HepG2 (cell line): ENCODE measurements around the gene IRF2. TPM values are rescaled to one million over a fixed set of nuclear protein-coding genes. Genes with fewer than 3 reads are reported as not detected.
A peak's percentile ranks its signal among the peaks of the same experiment; 100 is the strongest.

Source experiments
- ARNT2 ChIP-seq: sonication (generic); formaldehyde crosslinking; IDR thresholded peaks from 2 replicates; pipeline ENCODE4 v1.8.0; 2022; ENCODE audit warnings: mild to moderate bottlenecking, low read depth, missing genetic modification reagents, moderate library complexity
- ELF3 ChIP-seq: IDR thresholded peaks from 2 replicates; pipeline ENCODE4 v1.6.1; 2016; ENCODE audit warnings: missing genetic modification reagents, missing compliant biosample characterization
- FOXA1 ChIP-seq, 2 experiments: fragments of 450-650 bp in 1 of 2; sonication (generic) in 1 of 2; formaldehyde crosslinking in 1 of 2; IDR thresholded peaks; 2 replicates each; pipeline versions ENCODE4 v1.4.0 to v1.6.1; 2016 to 2020; ENCODE audit warnings: missing genetic modification reagents in 1 of 2
- TBX3 ChIP-seq: fragments of 450-650 bp; IDR thresholded peaks from 2 replicates; pipeline ENCODE4 v1.6.1; 2017; ENCODE audit warnings: antibody characterized with exemption, mild to moderate bottlenecking, inconsistent platforms, borderline replicate concordance
- ZBTB21 ChIP-seq: sonication (generic); formaldehyde crosslinking; IDR thresholded peaks from 2 replicates; pipeline ENCODE4 v1.4.0; 2020; ENCODE audit warnings: missing genetic modification reagents
- ZNF431 ChIP-seq: sonication (generic); formaldehyde crosslinking; IDR thresholded peaks from 2 replicates; pipeline ENCODE4 v1.9.0; 2022; ENCODE audit warnings: missing genetic modification reagents, low read depth, mild to moderate bottlenecking, borderline replicate concordance
- ZNF556 ChIP-seq: sonication (generic); formaldehyde crosslinking; IDR thresholded peaks from 2 replicates; pipeline ENCODE4 v1.4.0; 2020; ENCODE audit warnings: mild to moderate bottlenecking, missing genetic modification reagents, borderline replicate concordance
- polyA plus RNA-seq, 8 experiments: library from polyadenylated mRNA; depleted of rRNA in 3 of 8; stranded (reverse) in 7 of 8; unstranded in 1 of 8; fragments of >200 nt; fragmentation: Illumina TruSeq in 4 of 8; extraction: Trizol in 4 of 8; gene quantifications; 2 replicates each; pipeline versions ENCODE4 v1.2.1 to v1.2.3, GENCODE V29; 2011 to 2016; ENCODE audit warnings: low read depth in 4 of 8, missing spikeins in 1 of 8, mixed read lengths in 1 of 8; ENCODE audit not compliant: insufficient read depth in 1 of 8
- total RNA-seq, 5 experiments: library from RNA; depleted of rRNA; stranded (reverse); fragments of >200 nt; fragmentation: Illumina TruSeq; extraction: Trizol; gene quantifications; 2 replicates each; pipeline ENCODE4 v1.2.3, GENCODE V29; 2016; ENCODE audit warnings: low read depth in 1 of 5
- TF ChIP-seq, protein P1 (sequence below), 2 experiments: fragments of 450-650 bp in 1 of 2; sonication (generic) in 1 of 2; formaldehyde crosslinking in 1 of 2; IDR thresholded peaks; 2 replicates each; pipeline versions ENCODE4 v1.6.1 to v1.8.0; 2016 to 2022; ENCODE audit warnings: antibody characterized with exemption in 1 of 2, mild to moderate bottlenecking in 1 of 2, missing genetic modification reagents in 1 of 2
- TF ChIP-seq, protein P2 (sequence below): sonication (generic); formaldehyde crosslinking; IDR thresholded peaks from 2 replicates; pipeline ENCODE4 v1.8.1; 2023; ENCODE audit warnings: mild to moderate bottlenecking, inconsistent platforms, moderate library complexity, missing genetic modification reagents, borderline replicate concordance
- TF ChIP-seq, protein P3 (sequence below): sonication (generic); formaldehyde crosslinking; IDR thresholded peaks from 2 replicates; pipeline ENCODE4 v1.4.0; 2020; ENCODE audit warnings: missing genetic modification reagents, low read depth, mild to moderate bottlenecking, borderline replicate concordance
- TF ChIP-seq, protein P4 (sequence below): sonication (generic); formaldehyde crosslinking; IDR thresholded peaks from 2 replicates; pipeline ENCODE4 v1.4.0; 2020; ENCODE audit warnings: missing genetic modification reagents
- TF ChIP-seq, protein P5 (sequence below): sonication (generic); formaldehyde crosslinking; IDR thresholded peaks from 2 replicates; pipeline ENCODE4 v1.4.0; 2020; ENCODE audit warnings: missing genetic modification reagents

IRF2 gene
- total and polyA plus RNA-seq, 2 of the 13 experiments (the other 11 are each of a cell fraction or from before 2014, with no cell fraction given) = 15.5 to 28.8 TPM

DNA sequence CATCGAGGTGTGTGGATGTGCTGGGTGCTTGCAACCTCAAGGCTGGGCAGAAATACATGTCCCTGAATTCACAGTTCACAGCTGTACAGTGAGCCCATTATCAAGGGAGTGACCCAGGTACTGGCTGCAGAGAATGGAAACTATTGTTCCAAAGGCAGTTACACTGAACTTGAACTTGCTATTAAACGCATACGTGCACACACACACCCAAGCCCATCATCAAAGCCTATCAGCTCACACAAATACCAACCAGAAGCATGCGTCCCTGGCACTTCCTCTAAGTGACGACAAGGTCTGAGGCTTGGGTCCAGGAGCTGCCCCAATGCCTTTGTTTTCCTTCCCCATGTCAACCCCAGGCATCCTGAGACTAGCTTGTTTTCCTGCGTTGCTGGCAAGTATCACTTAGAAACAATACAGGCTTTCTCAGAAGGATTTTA, 88.6 kb downstream of the IRF2 start (continued):
- TF ChIP-seq, protein P1, sequence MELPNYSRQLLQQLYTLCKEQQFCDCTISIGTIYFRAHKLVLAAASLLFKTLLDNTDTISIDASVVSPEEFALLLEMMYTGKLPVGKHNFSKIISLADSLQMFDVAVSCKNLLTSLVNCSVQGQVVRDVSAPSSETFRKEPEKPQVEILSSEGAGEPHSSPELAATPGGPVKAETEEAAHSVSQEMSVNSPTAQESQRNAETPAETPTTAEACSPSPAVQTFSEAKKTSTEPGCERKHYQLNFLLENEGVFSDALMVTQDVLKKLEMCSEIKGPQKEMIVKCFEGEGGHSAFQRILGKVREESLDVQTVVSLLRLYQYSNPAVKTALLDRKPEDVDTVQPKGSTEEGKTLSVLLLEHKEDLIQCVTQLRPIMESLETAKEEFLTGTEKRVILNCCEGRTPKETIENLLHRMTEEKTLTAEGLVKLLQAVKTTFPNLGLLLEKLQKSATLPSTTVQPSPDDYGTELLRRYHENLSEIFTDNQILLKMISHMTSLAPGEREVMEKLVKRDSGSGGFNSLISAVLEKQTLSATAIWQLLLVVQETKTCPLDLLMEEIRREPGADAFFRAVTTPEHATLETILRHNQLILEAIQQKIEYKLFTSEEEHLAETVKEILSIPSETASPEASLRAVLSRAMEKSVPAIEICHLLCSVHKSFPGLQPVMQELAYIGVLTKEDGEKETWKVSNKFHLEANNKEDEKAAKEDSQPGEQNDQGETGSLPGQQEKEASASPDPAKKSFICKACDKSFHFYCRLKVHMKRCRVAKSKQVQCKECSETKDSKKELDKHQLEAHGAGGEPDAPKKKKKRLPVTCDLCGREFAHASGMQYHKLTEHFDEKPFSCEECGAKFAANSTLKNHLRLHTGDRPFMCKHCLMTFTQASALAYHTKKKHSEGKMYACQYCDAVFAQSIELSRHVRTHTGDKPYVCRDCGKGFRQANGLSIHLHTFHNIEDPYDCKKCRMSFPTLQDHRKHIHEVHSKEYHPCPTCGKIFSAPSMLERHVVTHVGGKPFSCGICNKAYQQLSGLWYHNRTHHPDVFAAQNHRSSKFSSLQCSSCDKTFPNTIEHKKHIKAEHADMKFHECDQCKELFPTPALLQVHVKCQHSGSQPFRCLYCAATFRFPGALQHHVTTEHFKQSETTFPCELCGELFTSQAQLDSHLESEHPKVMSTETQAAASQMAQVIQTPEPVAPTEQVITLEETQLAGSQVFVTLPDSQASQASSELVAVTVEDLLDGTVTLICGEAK (IDR thresholded peaks at IDR 0.05) = no peak
- TF ChIP-seq, protein P1 (CRISPR knock-in tag; IDR thresholded peaks at IDR 0.05) = 0 out of 2 replicates have a peak, but pooled peaks have one; percentile 45
- TF ChIP-seq, protein P2, sequence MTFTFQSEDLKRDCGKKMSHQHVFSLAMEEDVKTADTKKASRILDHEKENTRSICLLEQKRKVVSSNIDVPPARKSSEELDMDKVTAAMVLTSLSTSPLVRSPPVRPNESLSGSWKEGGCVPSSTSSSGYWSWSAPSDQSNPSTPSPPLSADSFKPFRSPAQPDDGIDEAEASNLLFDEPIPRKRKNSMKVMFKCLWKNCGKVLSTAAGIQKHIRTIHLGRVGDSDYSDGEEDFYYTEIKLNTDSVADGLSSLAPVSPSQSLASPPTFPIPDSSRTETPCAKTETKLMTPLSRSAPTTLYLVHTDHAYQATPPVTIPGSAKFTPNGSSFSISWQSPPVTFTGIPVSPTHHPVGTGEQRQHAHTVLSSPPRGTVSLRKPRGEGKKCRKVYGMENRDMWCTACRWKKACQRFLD (CRISPR knock-in tag) = no peak
- no peak for TF ChIP-seq FOXA1 (IDR thresholded peaks at IDR 0.05)
- TF ChIP-seq FOXA1 (CRISPR knock-in tag; IDR thresholded peaks at IDR 0.05) = peak; percentile 33
- TF ChIP-seq ZBTB21 = no peak
- TF ChIP-seq ZNF431 (CRISPR knock-in tag) = peak; percentile 82; the same call in 1 of the 2 replicates
- TF ChIP-seq ZNF556 (CRISPR knock-in tag) = no peak
- TF ChIP-seq ELF3 = peak; percentile 98
- TF ChIP-seq, protein P3, sequence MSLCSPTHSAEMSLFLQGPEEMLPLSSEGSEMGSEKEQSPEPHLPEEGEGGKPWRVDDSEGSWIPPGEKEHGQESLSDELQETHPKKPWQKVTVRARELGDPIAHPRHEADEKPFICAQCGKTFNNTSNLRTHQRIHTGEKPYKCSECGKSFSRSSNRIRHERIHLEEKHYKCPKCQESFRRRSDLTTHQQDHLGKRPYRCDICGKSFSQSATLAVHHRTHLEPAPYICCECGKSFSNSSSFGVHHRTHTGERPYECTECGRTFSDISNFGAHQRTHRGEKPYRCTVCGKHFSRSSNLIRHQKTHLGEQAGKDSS (CRISPR knock-in tag) = 0 out of 2 replicates have a peak, but pooled peaks have one; percentile 58
- 0 out of 2 replicates have a peak, but pooled peaks have one; percentile 33 for TF ChIP-seq ARNT2 (CRISPR knock-in tag)
- TF ChIP-seq, protein P4, sequence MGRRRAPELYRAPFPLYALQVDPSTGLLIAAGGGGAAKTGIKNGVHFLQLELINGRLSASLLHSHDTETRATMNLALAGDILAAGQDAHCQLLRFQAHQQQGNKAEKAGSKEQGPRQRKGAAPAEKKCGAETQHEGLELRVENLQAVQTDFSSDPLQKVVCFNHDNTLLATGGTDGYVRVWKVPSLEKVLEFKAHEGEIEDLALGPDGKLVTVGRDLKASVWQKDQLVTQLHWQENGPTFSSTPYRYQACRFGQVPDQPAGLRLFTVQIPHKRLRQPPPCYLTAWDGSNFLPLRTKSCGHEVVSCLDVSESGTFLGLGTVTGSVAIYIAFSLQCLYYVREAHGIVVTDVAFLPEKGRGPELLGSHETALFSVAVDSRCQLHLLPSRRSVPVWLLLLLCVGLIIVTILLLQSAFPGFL (CRISPR knock-in tag) = no peak
- TF ChIP-seq, protein P5, sequence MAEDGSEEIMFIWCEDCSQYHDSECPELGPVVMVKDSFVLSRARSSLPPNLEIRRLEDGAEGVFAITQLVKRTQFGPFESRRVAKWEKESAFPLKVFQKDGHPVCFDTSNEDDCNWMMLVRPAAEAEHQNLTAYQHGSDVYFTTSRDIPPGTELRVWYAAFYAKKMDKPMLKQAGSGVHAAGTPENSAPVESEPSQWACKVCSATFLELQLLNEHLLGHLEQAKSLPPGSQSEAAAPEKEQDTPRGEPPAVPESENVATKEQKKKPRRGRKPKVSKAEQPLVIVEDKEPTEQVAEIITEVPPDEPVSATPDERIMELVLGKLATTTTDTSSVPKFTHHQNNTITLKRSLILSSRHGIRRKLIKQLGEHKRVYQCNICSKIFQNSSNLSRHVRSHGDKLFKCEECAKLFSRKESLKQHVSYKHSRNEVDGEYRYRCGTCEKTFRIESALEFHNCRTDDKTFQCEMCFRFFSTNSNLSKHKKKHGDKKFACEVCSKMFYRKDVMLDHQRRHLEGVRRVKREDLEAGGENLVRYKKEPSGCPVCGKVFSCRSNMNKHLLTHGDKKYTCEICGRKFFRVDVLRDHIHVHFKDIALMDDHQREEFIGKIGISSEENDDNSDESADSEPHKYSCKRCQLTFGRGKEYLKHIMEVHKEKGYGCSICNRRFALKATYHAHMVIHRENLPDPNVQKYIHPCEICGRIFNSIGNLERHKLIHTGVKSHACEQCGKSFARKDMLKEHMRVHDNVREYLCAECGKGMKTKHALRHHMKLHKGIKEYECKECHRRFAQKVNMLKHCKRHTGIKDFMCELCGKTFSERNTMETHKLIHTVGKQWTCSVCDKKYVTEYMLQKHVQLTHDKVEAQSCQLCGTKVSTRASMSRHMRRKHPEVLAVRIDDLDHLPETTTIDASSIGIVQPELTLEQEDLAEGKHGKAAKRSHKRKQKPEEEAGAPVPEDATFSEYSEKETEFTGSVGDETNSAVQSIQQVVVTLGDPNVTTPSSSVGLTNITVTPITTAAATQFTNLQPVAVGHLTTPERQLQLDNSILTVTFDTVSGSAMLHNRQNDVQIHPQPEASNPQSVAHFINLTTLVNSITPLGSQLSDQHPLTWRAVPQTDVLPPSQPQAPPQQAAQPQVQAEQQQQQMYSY (CRISPR knock-in tag) = no peak
- TF ChIP-seq TBX3 = peak; percentile 67
